Pancreas (tissue), 10 donors: ENCODE measurements around the gene HSPBP1. TPM values are rescaled to one million over a fixed set of nuclear protein-coding genes. Genes with fewer than 3 reads are reported as not detected.

ENCODE experiments used
- ATAC-seq, 4 donors: fragments of 200-7000 bp; cut with Tn5 transposase; one replicate each; pipeline versions ENCODE4 v1.8.0 to v1.9.1; 2020; ENCODE audit warnings: mild to moderate bottlenecking in 4 of 4, moderate library complexity in 4 of 4
- DNase-seq, 6 donors: peaks; one replicate each; pipeline ENCODE4 v3.0.0-alpha.2; 2020
- FAIRE-seq: peaks from 2 replicates; lab custom pipeline; 2012; peaks lifted over from hg19 to GRCh38; lab: Jason Lieb, UNC
- H3K27ac ChIP-seq, 4 donors: fragments of 200-600 bp; sonication (generic); 1 replicate in 3 of 4; 2 replicates in 1 of 4; pipeline versions ENCODE4 v1.5.0 to v1.8.0; 2020
- H3K27me3 ChIP-seq, 4 donors: fragments of 200-600 bp; one replicate each; pipeline ENCODE4 v1.8.0; 2021
- H3K36me3 ChIP-seq, 3 donors: fragments of 200-600 bp; sonication (generic) in 1 of 3; one replicate each; pipeline versions ENCODE4 v1.5.0 to v1.8.0; 2020 to 2021
- H3K4me1 ChIP-seq, 3 donors: fragments of 200-600 bp; one replicate each; pipeline ENCODE4 v1.8.0; 2021
- H3K4me3 ChIP-seq, 4 donors: fragments of 200-600 bp; sonication (generic) in 2 of 4; one replicate each; pipeline versions ENCODE4 v1.5.0 to v1.8.0; 2020 to 2021
- H3K9me3 ChIP-seq, 4 donors: fragments of 200-600 bp; one replicate each; pipeline ENCODE4 v1.8.0; 2021
- CTCF ChIP-seq, 4 donors: fragments of 200-600 bp; sonication (generic) in 3 of 4; IDR thresholded peaks; one replicate each; pipeline versions ENCODE4 v1.5.0 to v1.8.0; 2021; ENCODE audit warnings: antibody characterized with exemption in 4 of 4
- WGBS, 2 donors: extraction: QIAGEN DNeasy Blood & Tissue Kit; methylation state at CpG; one replicate each; pipeline ENCODE4 v1.1.7; 2013; 5-methylcytosine and 5-hydroxymethylcytosine counted together
- intact Hi-C, 3 donors: fragments of 100-400 bp; cut with DNase I; formaldehyde crosslinking; loops; one replicate each; pipeline versions ENCODE4 v1.11.1 to v1.14.2; 2022
- polyA plus RNA-seq, 2 donors: library from polyadenylated mRNA; stranded (reverse); fragments of 200-250 nt; gene quantifications; one replicate each; pipeline ENCODE4 v1.2.3, GENCODE V29; 2013
- total RNA-seq, 6 donors: library from RNA; stranded (reverse); fragmentation: NEBNext Ultra II Directional in 4 of 6; extraction: Animal tissue kit (Norgen Biotek cat#: 25700) in 4 of 6; gene quantifications; one replicate each; pipeline versions ENCODE4 v1.2.1 to v1.2.4, GENCODE V29; 2021 to 2023
- donor health status: healthy with polysubstance abuse.
- donor health status: DM: no; HTN: no; CAD: no; lungs with moderate emphysema.
- donor health status: DM: no; HTN: no; CAD: no.
- donor health status: control.
- donor health status: control.
- donor health status: Bipolar disorder and iron deficiency.
- donor health status: DM: yes; HTN: yes; CAD: no.
- donor health status: DM: no; HTN: no; CAD: no.
- donor health status: DM: no; HTN: no; CAD: no.
- donor health status: DM: yes; HTN: yes; CAD: no.

HSPBP1 gene
- total and polyA plus RNA-seq, 8 donors = 7.0 to 29.5 (median 12.8) TPM

GRCh38 chr19:55251341-55252081, 28.4 kb downstream of the HSPBP1 start:
- H3K27ac ChIP-seq = no peak overlapping the region
- peak in 2 of 4 donors; percentile 4 to 19 for ATAC-seq
- H3K4me1 ChIP-seq = peaks cover 0 to 17% (median 1%) of the 10 kb centered on the region in 3 donors
- intact Hi-C loops = no loop called here
- no peak overlapping the region for H3K4me3 ChIP-seq
- no peaks in the 10 kb centered on the region for H3K9me3 ChIP-seq
- 74 to 81% methylated on average over 19 of the region's 19 CpGs for WGBS, 2 donors
- no peak for TF ChIP-seq CTCF (IDR thresholded peaks at IDR 0.05)
- DNase-seq = no peak
- FAIRE-seq = no peak
- no peaks in the 10 kb centered on the region for H3K36me3 ChIP-seq
- no peaks in the 10 kb centered on the region for H3K27me3 ChIP-seq

GRCh38 chr19:55250262-55251036, 29.5 kb downstream of the HSPBP1 start:
- FAIRE-seq = no peak
- WGBS, 2 donors = 89 to 91% methylated on average over 18 of the region's 18 CpGs
- Histone ChIP-seq H3K4me1 (peaks cover 0 to 6% (median 0%) of the 10 kb centered on the region in 3 donors), H3K4me3 (no peak overlapping the region), H3K9me3 (no peaks in the 10 kb centered on the region), H3K27ac (no peak overlapping the region), H3K27me3 (no peaks in the 10 kb centered on the region), H3K36me3 (peaks cover 0 to 6% (median 0%) of the 10 kb centered on the region in 3 donors)
- intact Hi-C loops = no loop called here
- TF ChIP-seq CTCF (IDR thresholded peaks at IDR 0.05) = no peak
- no peak for ATAC-seq
- DNase-seq = no peak

- DNase-seq = no peak
- Histone ChIP-seq H3K27ac (no peak overlapping the region), H3K27me3 (no peaks in the 10 kb centered on the region), H3K36me3 (peaks cover 0 to 12% (median under 1%) of the 10 kb centered on the region in 3 donors), H3K9me3 (no peaks in the 10 kb centered on the region), H3K4me3 (no peak overlapping the region), H3K4me1 (peaks cover 0 to 5% (median 0%) of the 10 kb centered on the region in 3 donors)
- no peak for FAIRE-seq
- WGBS, 2 donors = 92 to 93% methylated on average over 11 of the region's 11 CpGs
- intact Hi-C loops = no loop called here
- no peak for ATAC-seq
- no peak for TF ChIP-seq CTCF (IDR thresholded peaks at IDR 0.05)
Measured at GRCh38 chr19:55249841-55250240, 30.1 kb downstream of the HSPBP1 start.

- DNase-seq (no peak), FAIRE-seq (no peak), ATAC-seq (no peak)
- Histone ChIP-seq H3K4me1 (peaks cover 0 to 2% (median 0%) of the 10 kb centered on the region in 3 donors), H3K36me3 (peaks cover 0 to 24% (median 10%) of the 10 kb centered on the region in 3 donors), H3K4me3 (no peak overlapping the region), H3K27me3 (no peaks in the 10 kb centered on the region), H3K9me3 (no peaks in the 10 kb centered on the region), H3K27ac (no peak overlapping the region)
- TF ChIP-seq CTCF (IDR thresholded peaks at IDR 0.05) = no peak
- 79 to 91% methylated on average over 9 of the region's 9 CpGs for WGBS, 2 donors
- intact Hi-C loops = no loop called here
Measured at GRCh38 chr19:55248704-55249103, 31.2 kb downstream of the HSPBP1 start.
